Muscle of arm (tissue), 12 donors: Measurements from ENCODE around the gene RABGEF1. TPM values are rescaled to one million over a fixed set of nuclear protein-coding genes. Genes with fewer than 3 reads are reported as not detected.
"Not testable (repeated sequence)": the region's sequence is repeated elsewhere in the genome, so short reads cannot be mapped to it uniquely, and the experiment has no call there.

Experiments used
- DNase-seq: peaks from one replicate; pipeline ENCODE4 v3.0.0-alpha.2; 2013
- polyA plus RNA-seq, 12 donors: library from polyadenylated mRNA; unstranded; fragments of 120-200 nt; gene quantifications; one replicate each; pipeline ENCODE4 v1.2.1, GENCODE V29; 2013; ENCODE audit not compliant: insufficient read length in 12 of 12

The RABGEF1 gene
- polyA plus RNA-seq, 12 donors = 15.0 to 31.4 (median 21.1) TPM; not detected in 1

DNA sequence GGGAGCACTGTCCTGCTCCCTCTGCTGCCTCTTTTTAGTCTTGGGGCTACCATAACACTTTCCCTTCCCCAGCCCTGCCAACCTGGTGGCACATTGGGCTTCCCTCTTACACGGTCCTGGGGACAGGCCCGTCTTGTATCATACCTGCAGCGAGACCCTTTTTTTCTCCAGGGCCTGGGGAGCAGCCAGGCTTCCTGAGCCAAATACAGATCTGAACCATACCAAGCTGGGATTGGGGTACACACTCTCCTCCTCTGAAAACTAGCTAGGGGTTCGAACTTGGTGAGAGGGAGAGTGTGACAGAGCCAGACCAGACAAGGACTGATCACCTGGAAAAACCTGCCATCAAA is 105.5 kb downstream of the RABGEF1 start:
- not testable (repeated sequence) for DNase-seq

DNA sequence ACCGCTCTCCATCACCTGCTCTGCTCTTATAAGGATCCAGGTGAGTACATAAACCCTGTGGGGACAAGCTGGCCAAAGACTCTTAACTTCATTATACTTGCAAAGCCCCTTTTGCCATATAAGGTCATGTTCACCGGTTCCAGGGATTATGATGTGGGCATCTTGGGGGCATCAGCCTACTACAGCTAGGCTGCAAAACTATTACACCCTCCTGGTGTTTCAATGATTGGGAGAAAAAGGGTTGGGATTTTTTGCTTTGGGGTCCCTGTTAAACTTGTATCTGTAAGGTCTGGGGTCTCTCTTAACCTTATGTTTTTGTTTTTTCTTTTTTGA is 107.0 kb downstream of the RABGEF1 start:
- DNase-seq = not testable (repeated sequence)

DNA sequence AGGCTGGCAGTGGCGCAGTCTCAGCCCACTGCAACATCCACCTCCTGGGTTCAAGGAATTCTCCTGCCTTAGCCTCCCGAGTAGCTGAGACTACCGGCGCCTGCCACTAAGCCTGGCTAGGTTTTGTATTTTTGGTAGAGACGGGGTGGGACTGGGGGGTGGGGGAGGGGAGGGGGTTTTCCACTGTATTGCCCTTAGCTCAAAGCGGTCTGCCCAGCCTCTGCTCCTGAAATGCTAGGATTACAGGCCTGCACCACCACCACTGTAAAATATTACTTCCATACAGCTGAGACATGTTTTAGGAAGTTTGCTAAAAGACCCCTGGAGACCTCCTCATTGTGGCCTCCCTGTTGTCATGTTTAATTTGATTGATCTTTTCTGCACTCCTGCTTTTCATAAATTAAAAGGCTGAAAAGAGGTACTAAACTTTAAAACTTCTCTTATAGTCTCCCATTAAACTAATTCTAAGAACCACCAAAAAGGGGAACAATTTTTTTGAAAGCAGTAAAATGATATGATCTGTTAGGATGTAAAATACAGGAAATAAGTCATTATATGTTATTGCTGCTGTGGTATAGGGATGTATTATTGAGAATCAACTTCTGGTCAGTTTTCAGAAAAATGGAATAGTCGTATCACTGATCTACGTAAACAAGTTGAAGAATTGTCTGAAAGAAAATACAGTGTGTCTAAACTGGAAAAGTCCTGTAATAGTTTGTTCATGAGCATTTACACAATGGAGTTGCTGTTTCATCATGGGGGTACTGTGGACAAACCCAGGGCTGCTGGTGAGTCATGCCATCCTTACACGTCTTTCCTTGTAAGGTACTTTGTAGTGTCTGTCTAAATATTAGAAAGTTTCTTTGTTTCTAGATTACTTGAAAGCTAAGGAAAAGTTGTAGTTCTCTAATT is 107.6 kb downstream of the RABGEF1 start:
- no peak for DNase-seq

DNA sequence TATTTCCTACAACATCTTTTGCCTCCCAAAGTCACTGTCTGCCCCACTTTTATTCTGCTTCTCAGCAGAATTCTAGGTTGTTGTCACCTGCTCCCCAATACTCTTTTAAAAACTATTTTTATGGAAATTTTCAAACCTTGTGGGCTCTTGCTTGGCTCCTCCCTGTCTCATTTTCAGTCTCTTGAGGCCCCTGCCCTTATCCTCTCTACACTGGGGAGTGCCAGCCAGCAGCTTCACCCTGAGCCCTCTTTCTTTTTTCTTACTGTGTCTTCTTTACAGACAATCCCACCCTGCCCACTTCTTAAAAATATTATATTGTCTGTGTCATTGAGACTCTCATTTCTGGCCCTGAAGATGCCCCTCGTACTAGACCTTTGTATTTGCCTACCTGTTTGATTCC is 118.8 kb downstream of the RABGEF1 start:
- DNase-seq = no peak

DNA sequence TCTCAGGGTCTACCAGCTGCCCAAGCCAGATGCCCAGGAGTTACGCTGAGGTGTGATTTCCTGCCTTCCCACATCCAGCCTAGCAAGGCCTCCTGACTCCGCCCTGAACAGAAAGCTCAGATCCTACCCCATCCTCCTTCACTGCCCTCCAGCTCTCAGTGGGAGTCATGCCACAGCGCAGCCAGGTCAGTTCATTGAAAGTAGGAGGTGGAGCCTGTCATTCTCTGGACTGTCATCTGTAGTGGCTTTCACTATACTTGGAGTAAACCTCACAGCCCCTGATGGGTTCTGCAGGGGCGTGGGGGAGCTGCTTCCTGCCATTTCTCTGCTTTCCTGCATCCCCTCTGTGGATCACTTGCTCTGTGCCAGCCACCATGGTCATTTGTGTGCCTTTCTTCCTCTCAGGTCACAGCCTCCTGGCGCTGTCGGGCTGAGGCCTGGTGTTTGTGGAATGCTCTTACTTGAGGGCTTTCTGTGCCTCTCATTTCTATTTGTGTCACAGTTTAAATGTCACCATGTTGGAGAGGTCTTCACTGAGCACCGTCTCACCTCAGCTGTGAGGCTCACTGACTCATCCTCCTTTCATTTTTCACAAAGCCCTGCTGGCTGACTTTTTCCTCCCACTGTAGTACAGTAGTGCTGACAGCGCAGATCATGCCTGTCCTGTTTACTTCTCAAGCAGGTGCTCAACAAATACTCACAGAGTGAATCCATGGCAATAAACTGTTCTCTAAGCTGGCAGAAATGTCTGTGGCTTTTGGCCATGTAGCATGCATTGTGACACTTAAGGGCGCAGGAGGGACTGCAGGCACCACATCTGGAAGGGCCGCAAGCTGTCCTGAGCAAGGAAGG is 119.5 kb downstream of the RABGEF1 start:
- no peak for DNase-seq

DNA sequence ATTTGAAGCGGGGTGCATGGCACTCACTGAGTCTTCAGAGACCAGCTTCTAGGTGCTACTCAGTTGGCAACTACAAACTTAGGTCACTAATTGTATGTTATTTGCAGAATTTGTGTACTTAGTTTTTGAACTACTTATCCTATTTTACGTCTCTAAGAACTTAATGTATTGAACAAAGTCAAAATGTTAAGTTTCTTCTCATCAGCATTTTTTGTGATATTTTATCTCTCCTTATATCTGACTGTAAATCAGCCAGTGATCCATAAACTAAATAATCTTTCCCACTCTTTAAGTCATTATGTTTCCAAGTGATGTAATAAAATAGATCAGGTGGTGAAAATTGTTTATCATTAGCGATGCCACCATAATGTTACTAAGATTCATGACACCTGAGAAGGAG is 120.2 kb downstream of the RABGEF1 start:
- no peak for DNase-seq

Other genes with a start within 250 kb of the RABGEF1 start
- gene KCTD7, start 111.9 kb upstream of the RABGEF1 start, polyA plus RNA-seq = 10 to 100 TPM in 11 of 12 donors, not detected in 1; 16.1 to 20.6 (median 18.3) TPM
- 100 to 1,000 TPM in 1 of 12 donors, 10 to 100 TPM in 11; 51.8 to 158 (median 60.4) TPM for gene TMEM248, start 180.5 kb downstream of the RABGEF1 start, polyA plus RNA-seq